ENCODE results near the gene POLDIP2.

DNA sequence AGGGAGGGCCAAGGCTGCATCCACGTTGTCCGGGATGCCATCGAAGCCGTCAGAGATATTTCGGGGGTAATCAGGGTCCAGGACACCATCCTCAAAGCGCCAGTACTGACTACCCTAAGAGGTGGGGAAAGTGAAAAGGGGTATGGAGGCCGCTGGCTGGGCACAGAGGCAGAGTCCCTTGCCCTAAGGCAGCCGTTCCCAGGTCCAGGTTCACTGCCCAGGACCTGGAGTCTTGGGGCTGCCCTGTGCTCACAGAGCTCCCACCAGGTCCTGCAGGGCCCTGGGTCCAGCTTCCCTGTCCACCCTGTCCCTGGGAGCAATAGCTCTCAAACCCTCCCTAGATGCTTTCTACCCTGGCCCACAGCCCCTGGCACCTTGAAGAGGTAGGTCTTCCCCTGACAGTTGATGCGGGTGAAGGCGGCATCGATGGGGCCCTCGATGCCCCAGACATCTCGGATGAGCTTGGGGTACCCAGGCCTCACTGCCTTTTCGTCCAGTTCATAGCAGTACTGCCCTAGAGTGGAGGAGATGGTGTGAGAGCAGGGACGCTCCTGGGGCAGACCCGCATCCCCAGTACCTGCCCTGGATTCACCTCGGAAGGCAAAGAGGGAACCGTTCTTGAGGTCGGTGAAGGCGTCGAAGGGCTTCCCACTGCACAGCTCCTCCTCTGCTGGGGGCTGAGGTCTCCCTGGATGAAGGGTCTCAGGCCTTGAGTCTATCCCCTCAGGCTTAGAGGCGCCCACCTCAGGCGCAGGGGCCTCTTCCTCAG lies 11.8 kb upstream of the POLDIP2 start:
- TF ChIP-seq SUZ12 (IDR thresholded peaks at IDR 0.05; ENCODE audit: extremely low read depth, insufficient read depth, insufficient read length): no peak
- no peak for TF ChIP-seq ZNF274 (IDR thresholded peaks at IDR 0.05; ENCODE audit: low read depth, low read length)
- TF ChIP-seq YY1 (IDR thresholded peaks at IDR 0.05; ENCODE audit: insufficient read depth, insufficient read length): no peak

All from NT2/D1 (cell line).